Measurements from ENCODE around the gene LEKR1. TPM values are rescaled to one million over a fixed set of nuclear protein-coding genes. Genes with fewer than 3 reads are reported as not detected.
"Not testable (repeated sequence)": the region's sequence is repeated elsewhere in the genome, so short reads cannot be mapped to it uniquely, and the experiment has no call there.

Gene LEKR1
- total RNA-seq, 5 donors from 2014 or later (not counting 1 experiment from before 2014, with no cell fraction given) = 1.2 to 3.6 (median 2.8) TPM

GRCh38 chr3:156888176-156888575, 62.0 kb downstream of the LEKR1 start:
- Mint-ChIP-seq H3K36me3 (no peaks in the 10 kb centered on the region), H3K4me1 (no peaks in the 10 kb centered on the region), H3K27me3 (peaks cover 0 to 3% of the 10 kb centered on the region in 2 donors), H3K27ac (no peak overlapping the region), H3K4me3 (no peak overlapping the region), H3K9me3 (peaks cover 0 to 23% (median 18%) of the 10 kb centered on the region in 3 donors)
- ChIA-PET CTCF (no interaction called here), POLR2A (interaction anchor here in 1 of 2 donors (0.6 kb wide), 1 partner anchor 517 kb away, joined by 3 read pairs; no protein-coding TSS in a partner anchor)
- Histone ChIP-seq H3K27me3 (replicated peaks in 1 of 2; ENCODE audit: control insufficient read depth in 2 of 2, extremely low read depth in 1 of 2, insufficient read depth in 2 of 2, low read length in 1 of 2) (no peaks in the 10 kb centered on the region), H3K27ac (ENCODE audit: low read length) (no peak overlapping the region), H3K4me1 (ENCODE audit: control insufficient read depth in 1 of 2, extremely low read depth in 1 of 2, insufficient read depth in 2 of 2, low read length in 2 of 2) (no peaks in the 10 kb centered on the region), H3K36me3 (ENCODE audit: control insufficient read depth in 2 of 2, extremely low read depth in 1 of 2, insufficient read depth in 1 of 2, low read length in 1 of 2) (no peaks in the 10 kb centered on the region), H3K9me3 (no peaks in the 10 kb centered on the region), H3K4me3 (ENCODE audit: control insufficient read depth in 1 of 2, extremely low read depth in 1 of 2, low read length in 1 of 2) (no peak overlapping the region)
- ATAC-seq (replicated peaks in 1 of 4) (no peak), DNase-seq (no peak)
- no CpG with 5 or more reads among the region's 2 CpGs for WGBS (ENCODE audit: insufficient coverage)

DNA sequence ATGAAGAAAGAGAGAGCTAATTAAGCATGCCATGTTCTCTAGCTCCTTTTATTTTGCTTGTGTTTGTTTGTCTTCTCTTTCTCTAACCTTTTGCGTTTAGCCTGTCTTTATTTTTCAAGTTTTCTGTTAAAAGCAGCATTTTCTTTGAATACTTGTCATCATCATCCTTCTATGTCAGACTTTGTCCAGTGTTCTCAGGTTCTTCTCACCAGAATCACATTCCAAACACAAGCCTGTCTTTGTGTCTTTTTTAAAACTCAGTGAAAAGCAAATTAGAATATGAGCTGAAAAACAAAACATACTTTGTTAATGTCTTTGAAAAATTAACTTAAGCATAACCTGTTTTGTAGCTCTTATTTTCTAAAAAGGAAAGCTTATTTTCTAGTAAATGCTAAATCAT, 62.4 kb downstream of the LEKR1 start:
- peaks cover 2 to 19% (median 14%) of the 10 kb centered on the region in 3 donors for H3K9me3 Mint-ChIP-seq
- Histone ChIP-seq H3K9me3 (no peaks in the 10 kb centered on the region), H3K4me3 (ENCODE audit: control insufficient read depth in 1 of 2, extremely low read depth in 1 of 2, low read length in 1 of 2) (no peak overlapping the region), H3K36me3 (ENCODE audit: control insufficient read depth in 2 of 2, extremely low read depth in 1 of 2, insufficient read depth in 1 of 2, low read length in 1 of 2) (no peaks in the 10 kb centered on the region), H3K27ac (ENCODE audit: low read length) (no peak overlapping the region), H3K27me3 (replicated peaks in 1 of 2; ENCODE audit: control insufficient read depth in 2 of 2, extremely low read depth in 1 of 2, insufficient read depth in 2 of 2, low read length in 1 of 2) (no peaks in the 10 kb centered on the region), H3K4me1 (ENCODE audit: control insufficient read depth in 1 of 2, extremely low read depth in 1 of 2, insufficient read depth in 2 of 2, low read length in 2 of 2) (no peaks in the 10 kb centered on the region)
- H3K36me3 Mint-ChIP-seq = no peaks in the 10 kb centered on the region
- no peak overlapping the region for H3K27ac Mint-ChIP-seq
- H3K4me1 Mint-ChIP-seq = no peaks in the 10 kb centered on the region
- H3K27me3 Mint-ChIP-seq = peaks cover 0 to 3% of the 10 kb centered on the region in 2 donors
- no peak overlapping the region for H3K4me3 Mint-ChIP-seq
- no CpG with 5 or more reads among the region's 1 CpG for WGBS (ENCODE audit: insufficient coverage)
- no peak for ATAC-seq (replicated peaks in 1 of 4)
- POLR2A ChIA-PET = interaction anchor here in 1 of 2 donors (0.6 kb wide), 1 partner anchor 123 kb away, joined by 5 read pairs; no protein-coding TSS in a partner anchor
- CTCF ChIA-PET = no interaction called here
- no peak for DNase-seq

GRCh38 chr3:156892701-156893100, 66.5 kb downstream of the LEKR1 start:
- Histone ChIP-seq H3K4me1 (ENCODE audit: control insufficient read depth in 1 of 2, extremely low read depth in 1 of 2, insufficient read depth in 2 of 2, low read length in 2 of 2) (no peaks in the 10 kb centered on the region), H3K27ac (ENCODE audit: low read length) (no peak overlapping the region), H3K9me3 (no peaks in the 10 kb centered on the region), H3K4me3 (ENCODE audit: control insufficient read depth in 1 of 2, extremely low read depth in 1 of 2, low read length in 1 of 2) (no peak overlapping the region), H3K36me3 (ENCODE audit: control insufficient read depth in 2 of 2, extremely low read depth in 1 of 2, insufficient read depth in 1 of 2, low read length in 1 of 2) (no peaks in the 10 kb centered on the region), H3K27me3 (replicated peaks in 1 of 2; ENCODE audit: control insufficient read depth in 2 of 2, extremely low read depth in 1 of 2, insufficient read depth in 2 of 2, low read length in 1 of 2) (no peaks in the 10 kb centered on the region)
- Mint-ChIP-seq H3K27me3 (no peaks in the 10 kb centered on the region), H3K9me3 (peaks cover 0 to 12% (median 5%) of the 10 kb centered on the region in 3 donors), H3K4me3 (no peak overlapping the region), H3K36me3 (no peaks in the 10 kb centered on the region), H3K4me1 (no peaks in the 10 kb centered on the region), H3K27ac (no peak overlapping the region)
- WGBS (ENCODE audit: insufficient coverage) = 60% methylated on average over 1 of the region's 1 CpG
- ATAC-seq (replicated peaks in 1 of 4) (no peak), DNase-seq (no peak)
- ChIA-PET POLR2A (no interaction called here), CTCF (no interaction called here)

- H3K9me3 ChIP-seq; POLR2A ChIA-PET; DNase-seq; H3K4me1 ChIP-seq (ENCODE audit: control insufficient read depth in 1 of 2, extremely low read depth in 1 of 2, insufficient read depth in 2 of 2, low read length in 2 of 2); ATAC-seq (replicated peaks in 1 of 4); H3K36me3 ChIP-seq (ENCODE audit: control insufficient read depth in 2 of 2, extremely low read depth in 1 of 2, insufficient read depth in 1 of 2, low read length in 1 of 2); H3K27me3 ChIP-seq (replicated peaks in 1 of 2; ENCODE audit: control insufficient read depth in 2 of 2, extremely low read depth in 1 of 2, insufficient read depth in 2 of 2, low read length in 1 of 2); H3K27ac Mint-ChIP-seq; H3K4me1 Mint-ChIP-seq; H3K36me3 Mint-ChIP-seq; CTCF ChIA-PET; H3K4me3 Mint-ChIP-seq; H3K27me3 Mint-ChIP-seq; H3K27ac ChIP-seq (ENCODE audit: low read length); H3K4me3 ChIP-seq (ENCODE audit: control insufficient read depth in 1 of 2, extremely low read depth in 1 of 2, low read length in 1 of 2): not testable (repeated sequence)
- peaks cover 0 to 12% (median 5%) of the 10 kb centered on the region in 3 donors for H3K9me3 Mint-ChIP-seq
- no CpG with 5 or more reads among the region's 1 CpG for WGBS (ENCODE audit: insufficient coverage)
Observed at GRCh38 chr3:156895374-156895773, 69.2 kb downstream of the LEKR1 start.

DNA sequence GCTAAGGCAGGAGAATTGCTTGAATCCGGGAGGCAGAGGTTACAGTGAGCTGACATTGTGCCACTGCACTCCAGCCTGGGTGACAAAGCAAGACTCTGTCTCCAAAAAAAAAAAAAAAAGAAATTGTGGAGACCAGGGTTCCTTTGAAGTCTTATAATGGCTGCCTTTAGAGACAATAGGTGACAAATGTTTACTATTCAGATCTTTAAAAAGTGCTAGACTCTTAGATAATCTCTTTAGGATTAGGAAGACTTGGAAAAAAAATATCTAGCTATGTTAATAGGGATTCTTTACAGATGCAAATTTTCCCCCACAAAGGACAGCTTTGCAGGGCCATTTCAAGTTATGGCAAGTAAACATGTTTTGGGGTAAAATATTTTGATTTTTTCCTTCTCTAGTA, 71.7 kb downstream of the LEKR1 start:
- H3K36me3 Mint-ChIP-seq; H3K27me3 ChIP-seq (replicated peaks in 1 of 2; ENCODE audit: control insufficient read depth in 2 of 2, extremely low read depth in 1 of 2, insufficient read depth in 2 of 2, low read length in 1 of 2); H3K4me3 Mint-ChIP-seq; H3K4me1 ChIP-seq (ENCODE audit: control insufficient read depth in 1 of 2, extremely low read depth in 1 of 2, insufficient read depth in 2 of 2, low read length in 2 of 2); H3K9me3 ChIP-seq; ATAC-seq (replicated peaks in 1 of 4); DNase-seq; CTCF ChIA-PET; H3K4me3 ChIP-seq (ENCODE audit: control insufficient read depth in 1 of 2, extremely low read depth in 1 of 2, low read length in 1 of 2); H3K27me3 Mint-ChIP-seq; H3K27ac Mint-ChIP-seq; H3K4me1 Mint-ChIP-seq; H3K36me3 ChIP-seq (ENCODE audit: control insufficient read depth in 2 of 2, extremely low read depth in 1 of 2, insufficient read depth in 1 of 2, low read length in 1 of 2); H3K27ac ChIP-seq (ENCODE audit: low read length): not testable (repeated sequence)
- peaks cover 0 to 12% (median 5%) of the 10 kb centered on the region in 3 donors for H3K9me3 Mint-ChIP-seq
- POLR2A ChIA-PET = interaction anchor here in 1 of 2 donors (0.7 kb wide), 1 partner anchor 857 kb away, joined by 3 read pairs; no protein-coding TSS in a partner anchor
- WGBS (ENCODE audit: insufficient coverage) = 100% methylated on average over 1 of the region's 1 CpG

- ChIA-PET POLR2A (interaction anchor here (0.5 to 0.7 kb wide), 3 partner anchors 181 to 858 kb away, joined by 3 to 4 read pairs (median 3); no protein-coding TSS in a partner anchor), CTCF (no interaction called here)
- no peaks in the 10 kb centered on the region for H3K27me3 ChIP-seq (replicated peaks in 1 of 2; ENCODE audit: control insufficient read depth in 2 of 2, extremely low read depth in 1 of 2, insufficient read depth in 2 of 2, low read length in 1 of 2)
- Mint-ChIP-seq H3K27ac (no peak overlapping the region), H3K4me1 (no peaks in the 10 kb centered on the region), H3K4me3 (no peak overlapping the region), H3K36me3 (no peaks in the 10 kb centered on the region), H3K27me3 (no peaks in the 10 kb centered on the region), H3K9me3 (peaks cover 0 to 12% (median 5%) of the 10 kb centered on the region in 3 donors)
- no peaks in the 10 kb centered on the region for H3K36me3 ChIP-seq (ENCODE audit: control insufficient read depth in 2 of 2, extremely low read depth in 1 of 2, insufficient read depth in 1 of 2, low read length in 1 of 2)
- WGBS (ENCODE audit: insufficient coverage) = 100% methylated on average over 1 of the region's 5 CpGs
- no peaks in the 10 kb centered on the region for H3K4me1 ChIP-seq (ENCODE audit: control insufficient read depth in 1 of 2, extremely low read depth in 1 of 2, insufficient read depth in 2 of 2, low read length in 2 of 2)
- H3K4me3 ChIP-seq (ENCODE audit: control insufficient read depth in 1 of 2, extremely low read depth in 1 of 2, low read length in 1 of 2) = no peak overlapping the region
- no peaks in the 10 kb centered on the region for H3K9me3 ChIP-seq
- ATAC-seq (replicated peaks in 1 of 4) = no peak
- no peak for DNase-seq
- no peak overlapping the region for H3K27ac ChIP-seq (ENCODE audit: low read length)
Observed at GRCh38 chr3:156898296-156898880, 72.2 kb downstream of the LEKR1 start.
